HAP-1 (cell line): ENCODE results near the gene AVPR1B.
"Not testable (repeated sequence)": the region's sequence is repeated elsewhere in the genome, so short reads cannot be mapped to it uniquely, and the experiment has no call there.

ENCODE experiments used
- DNase-seq, 2 experiments: peaks; one replicate each; pipeline ENCODE4 v3.0.0-alpha.2; 2016 to 2020; ENCODE audit warnings: low spot score in 2 of 2
- H3K27me3 ChIP-seq: fragments of 250-450 bp; sonication (Bioruptor Pico); 2 replicates; pipeline ENCODE4 v1.5.1; 2020; ENCODE audit warnings: low read depth, mild to moderate bottlenecking, moderate library complexity
- H3K36me3 ChIP-seq: fragments of 250-450 bp; sonication (Bioruptor Pico); replicated peaks from 2 replicates; pipeline ENCODE4 v1.5.1; 2020; ENCODE audit warnings: mild to moderate bottlenecking
- H3K4me1 ChIP-seq: fragments of 250-450 bp; sonication (Bioruptor Pico); 2 replicates; pipeline ENCODE4 v1.5.1; 2020; ENCODE audit warnings: mild to moderate bottlenecking
- H3K4me3 ChIP-seq: fragments of 250-450 bp; sonication (Bioruptor Pico); 2 replicates; pipeline ENCODE4 v1.5.1; 2020; ENCODE audit warnings: mild to moderate bottlenecking, moderate library complexity
- H3K9me3 ChIP-seq: fragments of 250-450 bp; sonication (Bioruptor Pico); 2 replicates; pipeline ENCODE4 v1.5.1; 2020; ENCODE audit warnings: mild to moderate bottlenecking, moderate library complexity
- in situ Hi-C: fragments of 300-500 bp; cut with MboI; formaldehyde crosslinking; loops from 3 replicates; pipeline ENCODE4 v1.14.3; 2020; ENCODE audit warnings: low sequenced_read_pairs, inconsistent platforms, mixed read lengths

AVPR1B gene

DNA sequence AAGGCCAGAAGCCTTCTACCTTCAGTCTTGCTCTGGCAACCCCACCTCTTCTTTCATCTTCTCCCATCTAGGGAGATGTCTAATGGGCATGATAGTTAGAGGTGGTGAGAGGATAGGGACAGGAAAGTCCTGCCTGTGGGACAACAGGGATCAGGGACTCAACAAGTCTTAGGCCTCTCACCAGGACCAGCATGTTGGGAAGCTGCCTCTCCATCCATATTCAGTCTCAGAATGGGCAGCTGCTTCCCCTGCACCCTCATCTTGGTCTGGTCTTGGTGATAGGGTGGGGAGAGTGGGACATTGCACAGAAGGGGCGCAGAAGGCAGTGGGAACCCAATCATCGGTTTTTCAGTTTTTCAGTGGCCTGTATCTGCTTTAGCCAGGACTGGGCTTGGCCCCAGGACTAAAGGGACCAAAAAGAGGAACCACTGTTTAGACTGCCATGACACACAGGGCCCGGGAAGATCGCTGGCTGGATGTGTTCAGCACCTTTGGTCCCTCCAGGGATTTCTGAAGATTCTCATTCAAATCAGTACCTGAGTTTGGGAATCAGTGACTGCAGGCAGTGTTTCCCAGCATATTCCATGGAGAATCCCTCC lies 51.5 kb downstream of the AVPR1B start:
- no peak overlapping the region for H3K4me3 ChIP-seq
- in situ Hi-C loops = no loop called here
- no peaks in the 10 kb centered on the region for H3K36me3 ChIP-seq
- H3K27me3 ChIP-seq = no peaks in the 10 kb centered on the region
- peaks cover 5% of the 10 kb centered on the region; the same call in 1 of the 2 replicates for H3K9me3 ChIP-seq
- no peaks in the 10 kb centered on the region for H3K4me1 ChIP-seq
- DNase-seq = no peak

DNA sequence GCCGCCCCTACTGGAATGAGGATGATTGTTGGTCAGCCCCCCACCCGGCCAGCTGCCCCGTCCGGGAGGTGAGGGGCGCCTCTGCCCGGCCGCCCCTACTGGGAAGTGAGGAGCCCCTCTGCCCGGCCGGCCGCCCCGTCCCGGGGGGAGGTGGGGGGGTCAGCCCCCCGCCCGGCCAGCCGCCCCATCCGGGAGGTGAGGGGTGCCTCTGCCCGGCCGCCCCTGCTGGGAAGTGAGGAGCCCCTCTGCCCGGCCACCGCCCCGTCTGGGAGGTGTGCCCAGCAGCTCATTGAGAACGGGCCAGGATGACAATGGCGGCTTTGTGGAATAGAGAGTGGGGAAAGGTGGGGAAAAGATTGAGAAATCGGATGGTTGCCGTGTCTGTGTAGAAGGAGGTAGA lies 52.7 kb downstream of the AVPR1B start:
- in situ Hi-C loops, H3K4me3 ChIP-seq, DNase-seq, H3K36me3 ChIP-seq, H3K4me1 ChIP-seq, H3K9me3 ChIP-seq, H3K27me3 ChIP-seq: not testable (repeated sequence)

DNA sequence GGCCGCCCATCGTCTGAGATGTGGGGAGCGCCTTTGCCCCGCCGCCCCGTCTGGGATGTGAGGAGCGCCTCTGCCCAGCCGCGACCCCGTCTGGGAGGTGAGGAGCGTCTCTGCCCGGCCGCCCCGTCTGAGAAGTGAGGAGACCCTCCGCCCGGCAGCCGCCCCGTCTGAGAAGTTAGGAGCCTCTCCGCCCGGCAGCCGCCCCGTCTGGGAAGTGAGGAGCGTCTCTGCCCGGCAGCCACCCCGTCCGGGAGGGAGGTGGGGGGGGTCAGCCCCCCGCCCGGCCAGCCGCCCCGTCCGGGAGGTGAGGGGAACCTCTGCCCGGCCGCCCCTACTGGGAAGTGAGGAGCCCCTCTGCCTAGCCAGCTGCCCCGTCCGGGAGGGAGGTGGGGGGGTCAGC lies 53.2 kb downstream of the AVPR1B start:
- in situ Hi-C loops, DNase-seq, H3K27me3 ChIP-seq, H3K9me3 ChIP-seq, H3K4me1 ChIP-seq, H3K36me3 ChIP-seq, H3K4me3 ChIP-seq: not testable (repeated sequence)

DNA sequence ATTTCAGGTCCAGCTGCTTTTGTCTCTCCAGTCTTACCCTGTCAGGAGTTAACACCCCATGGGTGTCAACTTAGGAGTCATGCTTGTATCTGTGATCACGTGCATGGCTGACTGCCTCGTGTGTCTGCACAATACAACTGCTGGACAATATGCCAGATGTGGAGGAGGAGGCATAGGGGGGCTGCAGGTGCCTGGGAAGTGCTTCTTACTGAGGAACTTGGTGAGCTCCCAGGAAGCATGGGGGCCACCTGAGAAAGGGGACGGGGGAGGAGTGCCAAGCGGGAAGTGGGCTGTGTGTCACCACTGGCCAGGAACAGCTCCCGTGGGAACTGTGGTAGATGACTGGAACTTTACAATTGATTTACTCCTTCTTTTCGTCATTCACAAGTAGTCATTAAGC lies 54.7 kb downstream of the AVPR1B start:
- no peak overlapping the region for H3K4me3 ChIP-seq
- no peaks in the 10 kb centered on the region for H3K27me3 ChIP-seq
- H3K4me1 ChIP-seq = no peaks in the 10 kb centered on the region
- H3K9me3 ChIP-seq = peaks cover 5% of the 10 kb centered on the region; the same call in 1 of the 2 replicates
- DNase-seq = no peak
- no peaks in the 10 kb centered on the region for H3K36me3 ChIP-seq
- in situ Hi-C loops = no loop called here

DNA sequence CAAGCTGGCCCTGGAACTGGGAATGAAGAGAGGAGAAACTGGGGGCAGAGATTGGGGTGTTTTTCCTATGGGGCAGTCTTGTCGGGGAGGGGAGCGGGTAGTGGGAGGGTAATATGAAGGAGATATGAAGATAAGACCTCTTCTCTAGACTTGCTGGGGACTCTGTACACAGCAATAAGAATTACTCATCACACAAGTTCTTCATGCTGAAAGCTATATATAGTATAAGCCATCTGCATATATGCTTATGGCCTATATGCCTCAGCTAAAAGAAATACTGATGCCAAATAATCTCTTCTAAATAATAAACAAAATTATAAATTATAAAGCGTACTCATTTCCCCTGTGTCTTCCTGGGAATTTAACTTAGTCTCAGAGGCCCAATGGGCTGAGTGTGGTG lies 56.3 kb downstream of the AVPR1B start:
- in situ Hi-C loops = no loop called here
- no peaks in the 10 kb centered on the region for H3K36me3 ChIP-seq
- no peaks in the 10 kb centered on the region for H3K4me1 ChIP-seq
- no peak overlapping the region for H3K4me3 ChIP-seq
- no peak for DNase-seq
- no peaks in the 10 kb centered on the region for H3K27me3 ChIP-seq
- H3K9me3 ChIP-seq = peaks cover 5% of the 10 kb centered on the region; the same call in 1 of the 2 replicates
